Measurements from ENCODE around the gene GPR37.

Gene GPR37

DNA sequence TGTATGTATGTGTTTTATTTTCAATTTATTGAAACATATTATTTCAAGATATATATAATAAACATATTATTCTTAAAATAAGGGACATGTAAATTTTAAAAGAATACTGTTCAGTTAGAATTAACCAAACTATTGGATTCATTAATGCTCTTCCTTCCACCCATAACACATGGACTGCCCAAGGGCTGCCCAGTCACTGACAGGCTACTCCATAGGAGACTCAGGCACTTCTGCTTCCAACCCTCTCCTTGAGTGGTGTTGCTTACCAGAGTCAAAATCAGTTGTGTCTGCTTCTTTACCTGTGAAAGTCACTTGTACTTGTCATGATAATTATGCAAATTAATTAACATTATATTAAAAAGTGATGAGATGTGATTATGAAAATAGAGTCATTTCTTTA is 9.8 kb upstream of the GPR37 start:
- TF ChIP-seq, protein P1, sequence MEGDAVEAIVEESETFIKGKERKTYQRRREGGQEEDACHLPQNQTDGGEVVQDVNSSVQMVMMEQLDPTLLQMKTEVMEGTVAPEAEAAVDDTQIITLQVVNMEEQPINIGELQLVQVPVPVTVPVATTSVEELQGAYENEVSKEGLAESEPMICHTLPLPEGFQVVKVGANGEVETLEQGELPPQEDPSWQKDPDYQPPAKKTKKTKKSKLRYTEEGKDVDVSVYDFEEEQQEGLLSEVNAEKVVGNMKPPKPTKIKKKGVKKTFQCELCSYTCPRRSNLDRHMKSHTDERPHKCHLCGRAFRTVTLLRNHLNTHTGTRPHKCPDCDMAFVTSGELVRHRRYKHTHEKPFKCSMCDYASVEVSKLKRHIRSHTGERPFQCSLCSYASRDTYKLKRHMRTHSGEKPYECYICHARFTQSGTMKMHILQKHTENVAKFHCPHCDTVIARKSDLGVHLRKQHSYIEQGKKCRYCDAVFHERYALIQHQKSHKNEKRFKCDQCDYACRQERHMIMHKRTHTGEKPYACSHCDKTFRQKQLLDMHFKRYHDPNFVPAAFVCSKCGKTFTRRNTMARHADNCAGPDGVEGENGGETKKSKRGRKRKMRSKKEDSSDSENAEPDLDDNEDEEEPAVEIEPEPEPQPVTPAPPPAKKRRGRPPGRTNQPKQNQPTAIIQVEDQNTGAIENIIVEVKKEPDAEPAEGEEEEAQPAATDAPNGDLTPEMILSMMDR (conservative IDR thresholded peaks at IDR 0.05; ENCODE audit: control insufficient read depth, insufficient read depth, low read depth, low read length): no peak
- no peak for DNase-seq (ENCODE audit: low read depth)
- H3K4me3 ChIP-seq (ENCODE audit: control insufficient read depth, low read depth, low read length): no peak overlapping the region

DNA sequence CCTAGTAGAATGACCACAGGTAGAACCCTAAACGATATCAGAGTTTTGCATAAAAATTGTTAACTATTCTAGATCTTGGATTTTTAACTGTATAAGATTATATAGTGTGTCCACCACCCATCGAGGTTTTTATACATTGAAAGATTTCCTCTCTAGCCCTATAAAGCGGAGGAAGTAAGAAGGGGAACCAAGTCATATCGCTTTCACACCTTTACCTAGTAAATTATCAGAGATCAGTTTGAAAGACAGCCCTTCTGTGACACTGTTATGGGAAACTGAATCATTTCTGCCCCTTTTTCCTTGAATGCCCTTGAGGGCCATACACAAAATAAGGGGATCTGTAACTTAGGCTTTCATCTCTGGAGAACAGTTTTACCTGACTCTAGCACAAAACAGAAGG is 8.3 kb upstream of the GPR37 start:
- no peak for DNase-seq (ENCODE audit: low read depth)
- TF ChIP-seq, protein P1 (conservative IDR thresholded peaks at IDR 0.05; ENCODE audit: control insufficient read depth, insufficient read depth, low read depth, low read length): no peak
- H3K4me3 ChIP-seq (ENCODE audit: control insufficient read depth, low read depth, low read length): no peak overlapping the region

DNA sequence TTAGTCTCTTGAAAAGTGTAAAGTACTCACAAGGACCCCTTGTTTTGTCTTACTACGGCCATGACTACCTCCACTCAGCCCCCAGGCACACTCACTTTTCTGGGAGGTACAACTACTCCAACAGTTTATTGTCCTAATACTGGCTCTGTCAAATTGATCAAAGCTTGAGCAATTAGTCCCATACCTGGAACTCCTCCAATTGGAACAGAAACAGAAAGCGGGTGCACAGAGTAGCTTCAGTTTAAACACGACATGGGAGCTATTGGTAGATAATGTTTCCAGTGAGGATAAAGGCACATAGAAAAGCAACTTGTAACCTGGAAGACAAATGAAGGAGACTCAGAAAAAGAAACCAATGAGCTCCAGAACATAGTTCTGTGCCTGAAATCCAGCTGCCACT is 7.7 kb upstream of the GPR37 start:
- DNase-seq (ENCODE audit: low read depth): no peak

DNA sequence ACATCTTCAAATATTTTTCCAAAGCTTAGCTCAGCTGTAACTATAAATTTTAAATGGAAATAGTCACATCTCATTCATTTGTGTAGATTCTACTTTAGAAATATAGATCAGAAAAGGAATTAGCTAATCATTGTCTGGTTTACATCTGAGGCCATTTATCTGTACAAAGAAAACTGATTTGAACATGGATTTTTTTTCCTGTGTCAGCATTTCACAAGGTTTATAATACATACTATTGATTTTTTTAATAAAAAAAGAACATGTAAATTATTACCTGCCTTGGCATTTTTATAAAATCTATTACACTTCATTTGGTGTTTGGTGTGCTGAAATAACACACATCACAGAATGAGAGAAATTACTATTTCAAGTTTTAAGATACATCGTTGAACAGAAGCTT is 3.5 kb upstream of the GPR37 start:
- DNase-seq (ENCODE audit: low read depth): no peak
- TF ChIP-seq, protein P1 (conservative IDR thresholded peaks at IDR 0.05; ENCODE audit: control insufficient read depth, insufficient read depth, low read depth, low read length): no peak
- no peak overlapping the region for H3K4me3 ChIP-seq (ENCODE audit: control insufficient read depth, low read depth, low read length)

More for the DNA sequence above, 7.7 kb upstream of the GPR37 start:
- H3K4me3 ChIP-seq (ENCODE audit: control insufficient read depth, low read depth, low read length): no peak overlapping the region
- TF ChIP-seq, protein P1 (conservative IDR thresholded peaks at IDR 0.05; ENCODE audit: control insufficient read depth, insufficient read depth, low read depth, low read length): no peak

DNA sequence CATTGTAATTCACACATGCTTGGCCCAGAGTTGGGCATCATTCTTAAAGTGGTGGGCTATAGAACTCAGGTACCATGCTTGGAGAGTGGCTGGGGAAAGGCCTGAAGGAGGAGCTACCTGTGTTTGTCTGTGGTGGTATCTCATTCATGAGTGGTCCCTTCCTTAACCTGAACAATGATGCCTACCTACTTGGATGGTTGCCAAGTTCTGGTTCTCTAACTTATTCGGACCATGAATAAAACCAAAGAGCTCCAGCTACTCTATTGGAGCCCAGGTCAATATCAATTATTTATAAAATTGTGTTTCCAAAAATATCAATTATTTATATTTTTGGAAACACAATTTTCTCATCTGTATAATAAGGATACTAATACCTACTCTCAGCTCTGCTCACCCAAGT is 2.9 kb upstream of the GPR37 start:
- TF ChIP-seq, protein P1 (conservative IDR thresholded peaks at IDR 0.05; ENCODE audit: control insufficient read depth, insufficient read depth, low read depth, low read length): no peak
- H3K4me3 ChIP-seq (ENCODE audit: control insufficient read depth, low read depth, low read length): no peak overlapping the region
- DNase-seq (ENCODE audit: low read depth): no peak

DNA sequence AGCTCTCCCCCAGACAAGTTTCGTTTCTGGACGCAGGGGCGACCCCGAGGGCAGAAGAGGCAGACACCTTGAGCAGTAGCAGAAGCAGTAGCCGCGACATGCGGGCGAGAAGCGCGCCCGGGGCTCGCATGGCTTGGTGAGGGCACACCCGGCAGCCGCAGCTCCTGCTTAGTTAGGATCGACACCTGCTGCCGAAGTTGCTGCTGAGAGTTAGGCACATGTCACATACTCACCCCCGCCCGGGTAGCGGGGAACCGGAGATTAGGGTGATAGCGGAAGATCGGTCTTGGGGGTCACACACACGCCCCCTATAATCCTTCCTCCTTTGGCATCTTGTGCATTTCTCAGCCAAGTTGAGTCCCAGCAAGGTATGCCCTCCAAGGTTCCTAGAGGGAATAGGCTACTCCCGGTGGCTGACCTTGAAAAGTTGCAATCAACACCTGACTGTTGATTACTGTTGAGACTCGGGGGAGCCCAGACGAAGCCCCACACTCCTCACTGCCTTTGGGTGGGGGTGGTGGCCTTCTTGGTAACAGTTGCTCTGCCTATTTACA is 668 bp downstream of the GPR37 start:
- no peak for DNase-seq (ENCODE audit: low read depth)
- H3K4me3 ChIP-seq (ENCODE audit: control insufficient read depth, low read depth, low read length): peak overlapping the region; percentile 43
- TF ChIP-seq, protein P1 (conservative IDR thresholded peaks at IDR 0.05; ENCODE audit: control insufficient read depth, insufficient read depth, low read depth, low read length): no peak

All from fibroblast of mammary gland (primary cell).